Stimulated activated CD4-positive, alpha-beta T cell treated with anti-CD3 and anti-CD28 coated beads, Interleukin-2, amount 100 ng/mL, for 4 hours (primary cell): ENCODE data around the gene SNTB2.

ENCODE experiments used
- DNase-seq: peaks from one replicate; pipeline ENCODE4 v3.0.0-alpha.2; 2020; ENCODE audit warnings: low read depth

Gene SNTB2

DNA sequence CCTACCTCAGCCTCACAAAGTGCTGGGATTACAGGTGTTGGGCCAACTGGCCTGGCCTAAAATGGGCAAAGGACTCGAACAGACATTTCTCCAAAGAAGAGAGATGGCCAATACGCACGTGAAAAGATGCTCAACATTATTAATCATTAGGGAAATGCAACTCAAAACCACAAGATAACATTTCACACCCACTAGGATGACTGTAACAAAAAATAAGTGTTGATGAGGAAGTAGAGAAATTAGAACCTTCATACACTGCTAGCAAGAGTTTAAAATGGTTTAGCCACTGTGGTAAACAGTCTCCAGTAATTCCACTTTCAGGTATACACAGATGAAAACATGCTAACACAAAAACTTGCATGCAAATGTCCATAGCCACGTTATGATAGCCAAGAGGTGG, 159.0 kb downstream of the SNTB2 start:
- no peak for DNase-seq

DNA sequence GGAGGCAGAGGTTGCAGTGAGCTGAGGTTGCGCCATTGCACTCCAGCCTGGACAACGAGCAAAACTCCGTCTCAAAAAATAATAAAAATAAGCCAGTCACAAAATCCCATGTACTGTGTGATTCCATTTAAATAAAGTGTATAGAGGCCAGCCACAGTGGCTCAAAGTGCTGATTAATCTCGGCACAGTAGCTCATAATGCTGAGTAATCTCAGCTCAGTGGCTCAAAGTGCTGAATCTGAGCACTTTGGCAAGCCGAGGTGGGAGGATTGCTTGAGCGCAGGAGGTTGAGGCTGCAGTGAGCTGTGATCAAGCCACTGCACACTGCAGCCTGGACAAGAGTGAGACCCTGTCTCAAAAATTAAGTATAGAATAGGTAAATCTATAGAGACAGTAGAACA, 159.7 kb downstream of the SNTB2 start:
- DNase-seq: no peak

DNA sequence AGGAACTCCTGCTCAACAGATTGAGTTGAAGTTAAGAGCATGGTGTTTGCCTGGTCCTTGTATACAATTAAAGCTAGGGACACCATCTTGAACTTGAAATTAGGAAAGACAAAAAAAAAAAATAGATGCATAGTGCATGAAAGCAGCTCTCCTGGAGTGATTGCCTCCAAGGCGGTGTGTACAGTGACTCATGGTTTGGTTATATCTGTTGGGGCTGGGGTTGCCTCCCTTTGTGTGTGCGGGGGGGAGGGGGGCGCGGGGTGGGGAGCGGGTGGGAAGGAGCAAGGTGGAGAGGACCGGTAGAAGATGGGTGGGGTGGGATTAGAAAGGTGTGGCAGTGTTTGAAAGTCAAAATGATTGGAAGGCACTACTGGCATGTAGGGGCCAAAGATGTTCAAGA, 161.3 kb downstream of the SNTB2 start:
- DNase-seq: no peak

DNA sequence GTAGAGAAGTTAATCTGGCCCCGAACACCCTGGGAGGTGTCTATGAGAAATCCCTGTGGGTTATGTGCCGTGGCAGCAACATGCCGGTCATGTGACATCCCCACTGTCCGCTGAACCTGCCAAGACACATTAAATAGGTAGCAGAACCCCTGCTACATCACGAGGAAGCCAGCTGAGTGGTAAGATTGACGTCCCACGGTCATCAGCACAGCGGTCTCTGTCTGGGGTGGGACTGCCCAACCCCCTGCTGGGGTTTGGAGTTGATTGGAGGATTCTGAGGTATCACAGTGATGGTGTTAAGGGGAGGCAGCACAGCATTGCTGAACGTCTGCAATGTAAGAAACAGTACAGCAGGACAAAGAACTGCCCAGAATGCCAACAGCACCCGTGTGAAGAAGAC, 162.6 kb downstream of the SNTB2 start:
- DNase-seq: no peak

DNA sequence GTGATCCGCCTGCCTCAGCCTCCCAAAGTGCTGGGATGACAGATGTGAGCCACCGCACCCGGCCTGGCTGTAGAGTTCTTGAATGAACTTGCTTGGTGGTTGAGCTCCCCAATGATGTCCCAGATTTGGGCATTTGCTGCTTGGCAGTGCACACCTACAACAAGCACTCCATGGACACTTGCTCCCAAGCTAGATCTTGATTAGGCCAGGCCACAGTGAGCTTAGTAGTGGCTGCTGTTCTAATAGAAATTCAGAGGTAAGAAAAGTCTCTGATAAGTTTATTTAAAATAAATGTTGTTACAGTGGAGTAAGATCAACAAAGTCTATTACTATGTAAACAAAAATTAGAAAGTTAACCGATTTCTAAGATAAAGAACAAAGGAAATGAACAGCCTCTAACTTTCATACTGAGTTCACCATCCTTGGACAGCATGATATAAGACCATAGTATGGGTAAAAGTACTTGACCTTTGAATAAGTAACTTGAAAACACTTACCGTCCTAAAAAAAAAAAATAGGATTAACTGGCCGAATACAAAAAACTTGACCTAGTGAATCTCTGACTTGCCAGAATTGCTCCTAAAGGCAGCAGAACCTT, 163.7 kb downstream of the SNTB2 start:
- DNase-seq: no peak

DNA sequence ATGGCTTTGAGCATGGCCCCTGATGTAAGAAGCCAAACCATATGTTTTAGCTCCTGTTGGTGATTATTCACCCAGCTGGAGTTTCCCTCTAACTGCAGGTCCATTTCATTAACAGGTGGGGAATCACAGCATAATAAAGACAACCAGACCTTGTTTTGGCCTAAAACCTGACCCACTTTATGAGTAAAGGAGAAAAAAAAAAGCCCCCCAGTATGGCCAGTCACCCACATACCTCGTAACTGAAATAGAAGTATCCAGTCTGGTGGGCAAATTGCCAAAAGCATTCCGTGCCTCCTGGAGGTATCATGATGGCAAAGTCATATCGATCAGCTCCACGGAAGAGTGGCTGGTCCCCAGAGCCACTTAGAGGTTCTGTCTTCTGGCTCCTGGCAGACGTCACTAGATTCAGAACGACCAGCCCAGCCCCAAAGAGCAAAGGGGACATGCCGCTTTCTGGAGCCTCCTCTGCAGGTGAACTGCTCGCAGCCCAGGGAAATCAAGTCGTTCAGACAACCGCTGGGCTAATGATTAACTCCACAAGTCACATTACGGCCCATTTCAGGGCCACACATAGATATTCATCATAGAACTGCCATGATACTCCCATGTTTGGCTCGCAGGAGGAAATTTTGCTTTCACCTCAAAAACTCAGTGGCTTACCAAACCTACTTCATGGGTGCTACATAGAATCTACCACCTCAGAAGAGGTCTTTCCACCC, 164.5 kb downstream of the SNTB2 start, which contains the start of gene TMED6:
Gene TMED6 (minus strand): TSS at position 478 of the 719 bp plus-strand sequence. CDS start 33 bp downstream, at position 445.
- no peak for DNase-seq
